CD4-positive, alpha-beta T cell (primary cell): Measurements from ENCODE around the gene RNF121. TPM values are rescaled to one million over a fixed set of nuclear protein-coding genes. Genes with fewer than 3 reads are reported as not detected.

Experiments used
- ATAC-seq: fragments of 200-7000 bp; cut with Tn5 transposase; one replicate; pipeline ENCODE4 v1.10.0; 2022; ENCODE audit warnings: mild to moderate bottlenecking; ENCODE audit not compliant: poor library complexity
- CTCF ChIA-PET: fragments of 350-600 bp; sonication (Branson Sonifier 250); formaldehyde crosslinking; loops from one replicate; lab custom pipeline; 2021; ENCODE audit warnings: antibody characterized with exemption, inconsistent platforms; lab: Charles Lee
- POLR2A ChIA-PET: fragments of 350-600 bp; sonication (Branson Sonifier 250); formaldehyde crosslinking; loops from one replicate; lab custom pipeline; 2021; ENCODE audit warnings: antibody characterized with exemption, inconsistent platforms; lab: Charles Lee
- DNase-seq, 14 experiments: peaks; one replicate each; pipeline ENCODE4 v3.0.0-alpha.2; 2013 to 2020; ENCODE audit warnings: mixed read lengths in 2 of 14
- H3K27ac ChIP-seq, 2 donors: one replicate each; pipeline versions ENCODE4 v1.5.1 to v1.7.0; 2013; ENCODE audit warnings: low read length in 2 of 2, low read depth in 1 of 2, mild to moderate bottlenecking in 1 of 2
- H3K27me3 ChIP-seq, 2 experiments: 1 replicate in 1 of 2; 2 replicates in 1 of 2; pipeline versions ENCODE4 v1.6.1 to v1.7.0; 2013; ENCODE audit warnings: low read length in 2 of 2, control low read depth in 1 of 2, mild to moderate bottlenecking in 1 of 2, moderate library complexity in 1 of 2; ENCODE audit not compliant: insufficient read depth in 2 of 2, control insufficient read depth in 1 of 2
- H3K36me3 ChIP-seq: one replicate; pipeline ENCODE4 v1.6.1; 2013; ENCODE audit warnings: low read length, control low read depth; ENCODE audit not compliant: insufficient read depth
- H3K4me1 ChIP-seq: one replicate; pipeline ENCODE4 v1.6.1; 2013; ENCODE audit warnings: low read length, control low read depth; ENCODE audit not compliant: insufficient read depth
- H3K4me3 ChIP-seq: one replicate; pipeline ENCODE4 v1.5.1; 2013; ENCODE audit warnings: mild to moderate bottlenecking, low read length, moderate library complexity
- H3K9me3 ChIP-seq, 2 experiments: 1 replicate in 1 of 2; 2 replicates in 1 of 2; pipeline versions ENCODE4 v1.6.1 to v1.7.0; 2013; ENCODE audit warnings: low read length in 2 of 2, mild to moderate bottlenecking in 2 of 2, control low read depth in 1 of 2, moderate library complexity in 1 of 2; ENCODE audit not compliant: control insufficient read depth in 1 of 2, insufficient read depth in 1 of 2
- H3K27ac Mint-ChIP-seq: one replicate; pipeline ENCODE4 v1.8.0; 2020; ENCODE audit warnings: mixed read lengths
- H3K27me3 Mint-ChIP-seq: one replicate; pipeline ENCODE4 v1.8.0; 2021; ENCODE audit warnings: mixed read lengths
- H3K36me3 Mint-ChIP-seq: one replicate; pipeline ENCODE4 v1.8.0; 2021; ENCODE audit warnings: low read depth, mixed read lengths
- H3K4me1 Mint-ChIP-seq: one replicate; pipeline ENCODE4 v1.8.0; 2021; ENCODE audit warnings: low read depth, mixed read lengths
- H3K4me3 Mint-ChIP-seq: one replicate; pipeline ENCODE4 v1.8.0; 2020; ENCODE audit warnings: mild to moderate bottlenecking, mixed read lengths
- H3K9me3 Mint-ChIP-seq: one replicate; pipeline ENCODE4 v1.8.0; 2020; ENCODE audit warnings: mixed read lengths
- CTCF ChIP-seq: fragments of 200-600 bp; IDR thresholded peaks from one replicate; pipeline ENCODE4 v1.8.0; 2022; ENCODE audit warnings: antibody characterized with exemption, mild to moderate bottlenecking
- intact Hi-C, 2 experiments: fragments of 100-400 bp; cut with DNase I in 1 of 2; cut with micrococcal nuclease in 1 of 2; formaldehyde crosslinking; loops; one replicate each; pipeline versions ENCODE4 v1.15.1 to v1.9.0; 2023 to 2025; cut with DNase I, micrococcal nuclease
- total RNA-seq, 174 experiments: library from RNA in 2 of 174; stranded (reverse) in 2 of 174; gene quantifications; one replicate each; pipeline ENCODE4 v1.2.3 and lab custom pipeline; 2021 to 2026

RNF121 gene
- total RNA-seq, 2 experiments from 2014 or later: 10.1 to 10.4 TPM

DNA sequence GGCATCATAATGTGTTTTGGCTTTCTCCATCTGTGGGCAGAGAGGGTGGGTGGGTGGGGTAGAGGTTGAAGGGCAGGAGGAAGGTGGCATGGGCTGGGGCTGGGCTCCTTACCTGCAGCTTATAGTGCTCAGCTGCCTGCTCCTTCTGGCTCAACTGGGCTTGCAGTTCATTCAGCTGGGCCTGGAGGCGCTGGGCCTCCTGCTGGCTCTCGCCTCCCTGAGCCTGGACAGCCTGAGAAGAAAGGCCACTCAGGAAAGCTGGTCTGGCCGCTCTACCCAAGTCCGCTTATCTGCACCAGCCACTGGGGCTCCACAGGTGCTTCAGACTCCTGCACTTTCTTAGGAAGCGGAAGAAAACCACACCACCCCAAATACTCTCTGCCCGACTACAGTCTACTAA is 80.3 kb downstream of the RNF121 start:
- TF ChIP-seq CTCF: no peak
- no peaks in the 10 kb centered on the region for H3K9me3 ChIP-seq
- DNase-seq: no peak
- no peak overlapping the region for H3K27ac ChIP-seq
- peaks cover 7% of the 10 kb centered on the region for H3K4me1 ChIP-seq
- H3K36me3 ChIP-seq: peaks cover 99% of the 10 kb centered on the region
- H3K27me3 ChIP-seq: no peaks in the 10 kb centered on the region
- H3K4me3 Mint-ChIP-seq: no peak overlapping the region
- no peak overlapping the region for H3K4me3 ChIP-seq
- ChIA-PET POLR2A (no interaction called here), CTCF (interaction anchor here (1.5 kb wide), 1 partner anchor 16 kb away, joined by 3 read pairs; no protein-coding TSS in a partner anchor)
- intact Hi-C loops: no loop called here
- no peaks in the 10 kb centered on the region for H3K27me3 Mint-ChIP-seq
- H3K4me1 Mint-ChIP-seq: no peaks in the 10 kb centered on the region
- no peaks in the 10 kb centered on the region for H3K9me3 Mint-ChIP-seq
- ATAC-seq: no peak
- H3K36me3 Mint-ChIP-seq: peaks cover 96% of the 10 kb centered on the region
- peak overlapping the region; percentile 38 for H3K27ac Mint-ChIP-seq

DNA sequence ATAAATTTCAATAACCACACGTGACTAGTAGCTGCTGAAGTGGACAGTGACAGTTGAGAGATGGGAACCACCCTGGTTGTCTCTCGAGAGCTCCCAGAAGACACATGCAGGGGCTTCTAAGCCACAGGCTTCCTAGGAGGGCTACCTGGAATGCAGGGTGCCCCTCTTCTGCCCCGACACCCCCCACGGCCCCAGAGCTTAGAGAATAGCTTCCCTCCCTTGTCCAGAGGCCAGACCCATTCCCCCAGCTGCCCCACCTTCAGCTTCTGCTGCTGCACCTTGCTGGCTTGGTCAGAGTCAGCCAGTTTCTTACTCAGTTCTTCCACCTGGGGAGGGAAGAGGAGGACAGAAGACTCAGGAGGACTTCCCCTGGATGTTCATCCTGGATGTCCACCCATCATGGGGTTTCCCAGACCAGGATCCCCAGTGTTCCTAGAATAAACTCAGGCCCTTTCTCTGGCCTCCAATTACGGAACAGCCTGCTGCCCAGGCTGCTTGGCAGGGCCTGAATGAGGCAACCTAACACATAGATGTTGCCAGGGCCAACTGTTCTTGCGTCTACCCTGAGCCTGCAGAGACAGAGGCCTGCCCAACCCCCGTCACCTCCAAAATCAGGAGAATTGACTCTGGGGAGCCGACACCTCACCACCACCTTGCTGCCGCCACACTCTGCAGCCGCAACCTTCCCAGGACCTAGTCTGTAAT is 81.8 kb downstream of the RNF121 start:
- CTCF ChIA-PET: no interaction called here
- peak overlapping the region in 1 of 2 donors; percentile 9 for H3K27ac ChIP-seq
- H3K36me3 Mint-ChIP-seq: peaks cover 98% of the 10 kb centered on the region

GRCh38 chr11:72012091-72012630 is 83.3 kb downstream of the RNF121 start:
- no peak overlapping the region for H3K4me3 ChIP-seq
- peaks cover 7% of the 10 kb centered on the region for H3K4me1 ChIP-seq
- peak overlapping the region; percentile 56 for H3K27ac Mint-ChIP-seq
- no peaks in the 10 kb centered on the region for H3K27me3 ChIP-seq
- no peak overlapping the region for H3K27ac ChIP-seq
- no peak for TF ChIP-seq CTCF
- peaks cover 98% of the 10 kb centered on the region for H3K36me3 Mint-ChIP-seq
- peaks cover 6% of the 10 kb centered on the region for H3K4me1 Mint-ChIP-seq
- ATAC-seq (no peak), DNase-seq (no peak)
- ChIA-PET CTCF (interaction anchor here (0.6 kb wide), 1 partner anchor 13 kb away, joined by 3 read pairs; no protein-coding TSS in a partner anchor), POLR2A (no interaction called here)
- no peaks in the 10 kb centered on the region for H3K9me3 Mint-ChIP-seq
- H3K36me3 ChIP-seq: peaks cover 99% of the 10 kb centered on the region
- no peak overlapping the region for H3K4me3 Mint-ChIP-seq
- H3K9me3 ChIP-seq: no peaks in the 10 kb centered on the region
- no peaks in the 10 kb centered on the region for H3K27me3 Mint-ChIP-seq
- intact Hi-C loops: no loop called here

More for the DNA sequence above, 81.8 kb downstream of the RNF121 start:
- Mint-ChIP-seq H3K4me3 (no peak overlapping the region), H3K9me3 (no peaks in the 10 kb centered on the region), H3K4me1 (peaks cover 6% of the 10 kb centered on the region), H3K27ac (peak overlapping the region; percentile 38), H3K27me3 (no peaks in the 10 kb centered on the region)
- peaks cover 99% of the 10 kb centered on the region for H3K36me3 ChIP-seq
- intact Hi-C loops: no loop called here
- H3K4me3 ChIP-seq: no peak overlapping the region
- no peak for TF ChIP-seq CTCF
- H3K4me1 ChIP-seq: peaks cover 7% of the 10 kb centered on the region
- no peaks in the 10 kb centered on the region for H3K27me3 ChIP-seq
- H3K9me3 ChIP-seq: no peaks in the 10 kb centered on the region
- no peak for DNase-seq
- POLR2A ChIA-PET: no interaction called here
- ATAC-seq: no peak
